ENCODE results near the gene XAGE1A. TPM values are rescaled to one million over a fixed set of nuclear protein-coding genes. Genes with fewer than 3 reads are reported as not detected.
"Not testable (repeated sequence)": the region's sequence is repeated elsewhere in the genome, so short reads cannot be mapped to it uniquely, and the experiment has no call there.

XAGE1A gene
- not detected for total RNA-seq

GRCh38 chrX:52495545-52496418 lies at the start of gene XAGE1A:
Gene XAGE1A (plus strand): TSS chrX:52495808. CDS start chrX:52497362, 1,554 bp downstream.
- H3K27me3 ChIP-seq; H3K27ac ChIP-seq (replicated peaks in 1 of 4); intact Hi-C loops (cut with DNase I); H3K36me3 ChIP-seq; H3K4me1 ChIP-seq; H3K9me3 ChIP-seq; DNase-seq (ENCODE audit: extremely low spot score); H3K4me3 ChIP-seq: not testable (repeated sequence)
- no CpG with 5 or more reads among the region's 41 CpGs for WGBS

- 59% methylated on average over 2 of the region's 3 CpGs for WGBS
- H3K27ac ChIP-seq (replicated peaks in 1 of 4); H3K9me3 ChIP-seq; intact Hi-C loops (cut with DNase I); H3K4me1 ChIP-seq; H3K27me3 ChIP-seq; H3K36me3 ChIP-seq; DNase-seq (ENCODE audit: extremely low spot score); H3K4me3 ChIP-seq: not testable (repeated sequence)
Observed at GRCh38 chrX:52452031-52452430, 43.6 kb upstream of the XAGE1A start.

GRCh38 chrX:52471301-52471700 lies 24.3 kb upstream of the XAGE1A start:
- 62% methylated on average over 1 of the region's 1 CpG for WGBS
- H3K4me1 ChIP-seq; H3K27me3 ChIP-seq; H3K36me3 ChIP-seq; intact Hi-C loops (cut with DNase I); H3K4me3 ChIP-seq; H3K27ac ChIP-seq (replicated peaks in 1 of 4); H3K9me3 ChIP-seq; DNase-seq (ENCODE audit: extremely low spot score): not testable (repeated sequence)

- H3K4me1 ChIP-seq; H3K9me3 ChIP-seq; H3K36me3 ChIP-seq; DNase-seq (ENCODE audit: extremely low spot score); H3K27ac ChIP-seq (replicated peaks in 1 of 4); H3K27me3 ChIP-seq; H3K4me3 ChIP-seq; intact Hi-C loops (cut with DNase I): not testable (repeated sequence)
- WGBS, result no CpG with 5 or more reads among the region's 5 CpGs
Observed at GRCh38 chrX:52496419-52496772, 788 bp downstream of the XAGE1A start.

- DNase-seq (ENCODE audit: extremely low spot score); H3K4me1 ChIP-seq; intact Hi-C loops (cut with DNase I); H3K27me3 ChIP-seq; H3K27ac ChIP-seq (replicated peaks in 1 of 4); H3K36me3 ChIP-seq; H3K4me3 ChIP-seq; H3K9me3 ChIP-seq: not testable (repeated sequence)
- WGBS, result no CpG with 5 or more reads among the region's 6 CpGs
Observed at GRCh38 chrX:52501362-52501761, 5.8 kb downstream of the XAGE1A start.

GRCh38 chrX:52504551-52504950 lies 8.9 kb downstream of the XAGE1A start:
- DNase-seq (ENCODE audit: extremely low spot score), result no peak
- Histone ChIP-seq H3K9me3 (no peaks in the 10 kb centered on the region), H3K4me3 (no peak overlapping the region), H3K4me1 (no peaks in the 10 kb centered on the region), H3K27ac (replicated peaks in 1 of 4) (no peak overlapping the region), H3K36me3 (no peaks in the 10 kb centered on the region), H3K27me3 (no peaks in the 10 kb centered on the region)
- WGBS, result 71% methylated on average over 4 of the region's 4 CpGs
- intact Hi-C loops (cut with DNase I), result no loop called here
- no peak for TF ChIP-seq POLR2A (IDR thresholded peaks at IDR 0.05; ENCODE audit: low read depth)
- no peak for TF ChIP-seq POLR2AphosphoS5 (IDR thresholded peaks at IDR 0.05)
- TF ChIP-seq CTCF (IDR thresholded peaks at IDR 0.05), result no peak
- no peak for TF ChIP-seq EP300 (IDR thresholded peaks at IDR 0.05)

GRCh38 chrX:52507331-52507730 lies 11.7 kb downstream of the XAGE1A start:
- intact Hi-C loops (cut with DNase I), result no loop called here
- WGBS, result 64% methylated on average over 3 of the region's 3 CpGs
- no peak for DNase-seq (ENCODE audit: extremely low spot score)
- TF ChIP-seq POLR2AphosphoS5 (IDR thresholded peaks at IDR 0.05), result no peak
- no peak for TF ChIP-seq EP300 (IDR thresholded peaks at IDR 0.05)
- no peak for TF ChIP-seq POLR2A (IDR thresholded peaks at IDR 0.05; ENCODE audit: low read depth)
- TF ChIP-seq CTCF (IDR thresholded peaks at IDR 0.05), result no peak
- Histone ChIP-seq H3K9me3 (no peaks in the 10 kb centered on the region), H3K4me1 (no peaks in the 10 kb centered on the region), H3K27ac (replicated peaks in 1 of 4) (no peak overlapping the region), H3K27me3 (no peaks in the 10 kb centered on the region), H3K36me3 (no peaks in the 10 kb centered on the region), H3K4me3 (no peak overlapping the region)
